HG03280 (cell line): ENCODE measurements around the gene STH.
"Not testable (repeated sequence)": the region's sequence is repeated elsewhere in the genome, so short reads cannot be mapped to it uniquely, and the experiment has no call there.

Experiments
- ATAC-seq: cut with Tn5 transposase; IDR thresholded peaks from one replicate; pipeline ENCODE4 v1.9.1; 2021; ENCODE audit warnings: mild to moderate bottlenecking, moderate library complexity; ENCODE audit not compliant: unreplicated experiment

STH gene

GRCh38 chr17:46002311-46002972, 3.4 kb downstream of the STH start:
- no peak for ATAC-seq

- ATAC-seq = no peak
Measured at GRCh38 chr17:46002973-46003316, 3.9 kb downstream of the STH start.

- ATAC-seq = no peak
Measured at GRCh38 chr17:46003907-46004748, 5.1 kb downstream of the STH start.

- ATAC-seq = not testable (repeated sequence)
Measured at GRCh38 chr17:46006082-46006481, 7.0 kb downstream of the STH start.

GRCh38 chr17:46007461-46007965, 8.5 kb downstream of the STH start:
- no peak for ATAC-seq

GRCh38 chr17:46008591-46008990, 9.5 kb downstream of the STH start:
- no peak for ATAC-seq

- no peak for ATAC-seq
Measured at GRCh38 chr17:46009681-46010596, 10.9 kb downstream of the STH start.

- no peak for ATAC-seq
Measured at GRCh38 chr17:46010597-46011186, 11.6 kb downstream of the STH start.

GRCh38 chr17:46011711-46012505, 12.9 kb downstream of the STH start:
- ATAC-seq = no peak

GRCh38 chr17:46012506-46013079, 13.5 kb downstream of the STH start:
- ATAC-seq = no peak

GRCh38 chr17:46013127-46013501, 14.1 kb downstream of the STH start:
- ATAC-seq = no peak

GRCh38 chr17:46013502-46014165, 14.6 kb downstream of the STH start:
- no peak for ATAC-seq

- not testable (repeated sequence) for ATAC-seq
Measured at GRCh38 chr17:46019408-46019925, 20.4 kb downstream of the STH start.

GRCh38 chr17:46020023-46020761, 21.1 kb downstream of the STH start:
- ATAC-seq = peak; percentile 48

- no peak for ATAC-seq
Measured at GRCh38 chr17:46020998-46021397, 21.9 kb downstream of the STH start.

- ATAC-seq = not testable (repeated sequence)
Measured at GRCh38 chr17:46023366-46023765, 24.3 kb downstream of the STH start.

- ATAC-seq = no peak
Measured at GRCh38 chr17:46023783-46024388, 24.8 kb downstream of the STH start.

- no peak for ATAC-seq
Measured at GRCh38 chr17:46024590-46024989, 25.5 kb downstream of the STH start.
